Middle frontal gyrus (tissue), 1 donor: ENCODE results near the gene CCT6B.

Source experiments
- DNase-seq: peaks from one replicate; pipeline ENCODE4 v3.0.0-alpha.2; 2015; ENCODE audit warnings: low spot score; ENCODE audit errors: extremely low spot score

The CCT6B gene

DNA sequence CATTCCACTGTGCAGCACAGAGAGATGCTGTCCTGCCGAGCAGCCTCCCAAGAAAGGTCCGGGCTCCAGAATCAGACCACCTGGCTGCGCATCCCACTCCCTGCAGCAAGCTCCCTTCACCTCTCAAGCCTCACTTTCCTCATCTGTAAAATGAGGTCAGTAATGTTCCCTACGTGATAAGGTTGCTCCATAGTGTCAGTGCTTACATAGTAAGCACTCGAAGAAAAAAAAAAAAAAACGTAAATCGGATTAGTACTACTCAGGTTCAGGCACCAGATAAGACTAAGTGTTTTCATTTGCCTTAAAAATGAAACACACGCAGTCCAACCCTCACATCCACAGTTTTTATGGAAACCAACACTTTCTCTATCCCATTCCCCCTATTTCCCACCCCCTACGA, 76.7 kb downstream of the CCT6B start:
- no peak for DNase-seq

DNA sequence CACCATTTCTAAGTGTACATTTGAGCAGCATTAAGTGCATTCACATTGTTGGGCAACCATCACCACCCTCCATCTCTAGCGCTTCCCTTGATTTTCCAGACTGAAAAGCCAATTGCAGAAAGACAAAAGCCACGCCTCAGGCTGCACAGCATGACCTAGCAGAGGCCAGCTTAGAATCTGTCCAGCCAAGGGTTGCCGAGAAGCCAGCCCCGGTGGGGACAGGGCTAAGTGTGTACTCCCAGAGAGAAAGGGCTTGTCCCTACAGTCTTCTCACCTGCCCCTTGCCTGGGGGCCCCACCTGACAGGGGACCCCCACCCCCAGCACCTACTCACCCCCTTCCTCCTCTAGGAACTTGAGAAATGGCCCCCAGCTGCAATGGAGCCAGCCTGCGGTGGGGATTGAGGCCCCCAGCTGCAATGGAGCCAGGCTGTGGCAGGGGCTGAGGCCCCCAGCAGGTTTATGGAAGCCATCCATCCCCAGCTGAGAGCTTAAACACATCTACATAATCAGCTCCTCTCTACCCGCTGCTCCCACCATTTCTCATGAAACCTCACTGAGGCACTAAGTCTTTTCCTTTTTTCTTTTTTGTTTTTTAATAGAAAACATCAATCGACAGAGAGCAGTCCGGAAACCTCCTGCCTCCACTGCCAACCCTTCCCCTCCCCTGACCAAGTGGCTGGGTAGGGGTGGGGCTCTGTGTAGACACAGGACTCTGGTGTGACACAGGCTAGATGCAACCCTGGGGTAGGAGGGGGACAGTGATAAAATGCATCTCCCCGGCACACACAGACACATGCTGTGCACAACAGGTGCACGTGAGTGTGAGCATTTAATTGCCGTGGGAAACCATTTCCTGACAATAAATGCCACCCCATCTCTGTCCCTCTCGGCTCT, 77.9 kb downstream of the CCT6B start:
- no peak for DNase-seq

DNA sequence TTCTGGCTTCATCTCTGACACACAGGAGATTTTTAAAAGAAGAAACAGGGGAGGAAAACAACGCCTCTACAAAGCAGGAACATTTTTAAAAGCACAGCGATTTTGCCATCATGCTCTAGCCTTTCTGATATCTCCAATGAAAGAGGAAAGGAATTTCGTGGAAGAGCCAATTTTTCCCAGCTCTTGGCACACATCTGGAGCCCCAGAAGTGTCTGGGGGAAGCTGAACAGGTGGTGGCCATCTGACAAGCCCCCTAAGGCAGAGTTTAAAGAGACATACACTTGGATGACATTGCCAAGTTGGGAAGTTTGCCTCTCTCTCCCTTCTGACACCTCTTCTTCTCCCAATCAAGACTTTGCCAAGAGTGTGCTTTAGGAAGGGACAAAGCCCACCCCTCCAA, 82.1 kb downstream of the CCT6B start:
- DNase-seq: no peak
